Measurements from ENCODE around the gene KLF15. TPM values are rescaled to one million over a fixed set of nuclear protein-coding genes. Genes with fewer than 3 reads are reported as not detected.

Gene KLF15
- total RNA-seq, 1 experiment from 2014 or later = 8.7 TPM

GRCh38 chr3:126294211-126294808 lies 62.9 kb downstream of the KLF15 start:
- in situ Hi-C loops (cut with HindIII; ENCODE audit: low sequenced_read_pairs) = no loop called here

GRCh38 chr3:126293370-126294082 lies 63.7 kb downstream of the KLF15 start:
- in situ Hi-C loops (cut with HindIII; ENCODE audit: low sequenced_read_pairs) = no loop called here

More at GRCh38 chr3:126294211-126294808, 62.9 kb downstream of the KLF15 start:
- no peak for DNase-seq (ENCODE audit: low spot score)

More at GRCh38 chr3:126293370-126294082, 63.7 kb downstream of the KLF15 start:
- no peak for DNase-seq (ENCODE audit: low spot score)

Other genes with a start within 250 kb of the KLF15 start
- not detected in 2 replicates for gene ALDH1L1, start 176.8 kb downstream of the KLF15 start, total RNA-seq (2014; rRNA removed; shearing (Covaris generic))
- not detected in 2 replicates for gene CFAP100, start 37.5 kb upstream of the KLF15 start, total RNA-seq (2014; rRNA removed; shearing (Covaris generic))
- 11.4 and 18.9 TPM in 2 replicates for gene ZXDC, start 118.5 kb upstream of the KLF15 start, total RNA-seq (2014; rRNA removed; shearing (Covaris generic))
- gene UROC1, start 160.4 kb upstream of the KLF15 start, total RNA-seq (2014; rRNA removed; shearing (Covaris generic)) = not detected in 2 replicates
- 0.49 and 2.0 TPM in 2 replicates for gene CHST13, start 166.7 kb upstream of the KLF15 start, total RNA-seq (2014; rRNA removed; shearing (Covaris generic))
- gene C3orf22, start 201.5 kb upstream of the KLF15 start, total RNA-seq (2014; rRNA removed; shearing (Covaris generic)) = not detected in 2 replicates